ENCODE results near the gene MOB3B. TPM values are rescaled to one million over a fixed set of nuclear protein-coding genes. Genes with fewer than 3 reads are reported as not detected.

Gene MOB3B
- total RNA-seq: 0.09 and 0.16 TPM in 2 replicates

GRCh38 chr9:27529316-27530278 is at the start of gene MOB3B:
MOB3B (minus strand) TSS chr9:27529814; CDS start chr9:27455550, 74,264 bp downstream.

DNA sequence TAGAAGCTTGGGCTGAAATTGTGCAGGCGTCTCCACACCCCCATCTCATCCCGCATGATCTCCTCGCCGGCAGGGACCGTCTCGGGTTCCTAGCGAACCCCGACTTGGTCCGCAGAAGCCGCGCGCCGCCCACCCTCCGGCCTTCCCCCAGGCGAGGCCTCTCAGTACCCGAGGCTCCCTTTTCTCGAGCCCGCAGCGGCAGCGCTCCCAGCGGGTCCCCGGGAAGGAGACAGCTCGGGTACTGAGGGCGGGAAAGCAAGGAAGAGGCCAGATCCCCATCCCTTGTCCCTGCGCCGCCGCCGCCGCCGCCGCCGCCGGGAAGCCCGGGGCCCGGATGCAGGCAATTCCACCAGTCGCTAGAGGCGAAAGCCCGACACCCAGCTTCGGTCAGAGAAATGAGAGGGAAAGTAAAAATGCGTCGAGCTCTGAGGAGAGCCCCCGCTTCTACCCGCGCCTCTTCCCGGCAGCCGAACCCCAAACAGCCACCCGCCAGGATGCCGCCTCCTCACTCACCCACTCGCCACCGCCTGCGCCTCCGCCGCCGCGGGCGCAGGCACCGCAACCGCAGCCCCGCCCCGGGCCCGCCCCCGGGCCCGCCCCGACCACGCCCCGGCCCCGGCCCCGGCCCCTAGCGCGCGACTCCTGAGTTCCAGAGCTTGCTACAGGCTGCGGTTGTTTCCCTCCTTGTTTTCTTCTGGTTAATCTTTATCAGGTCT is 43.5 kb upstream of the MOB3B start, which contains the start of gene C9orf72:
TSS of gene C9orf72 (minus strand) at position 564 of the 716 bp plus-strand sequence. CDS start 6,361 bp downstream, outside the sequence.

DNA sequence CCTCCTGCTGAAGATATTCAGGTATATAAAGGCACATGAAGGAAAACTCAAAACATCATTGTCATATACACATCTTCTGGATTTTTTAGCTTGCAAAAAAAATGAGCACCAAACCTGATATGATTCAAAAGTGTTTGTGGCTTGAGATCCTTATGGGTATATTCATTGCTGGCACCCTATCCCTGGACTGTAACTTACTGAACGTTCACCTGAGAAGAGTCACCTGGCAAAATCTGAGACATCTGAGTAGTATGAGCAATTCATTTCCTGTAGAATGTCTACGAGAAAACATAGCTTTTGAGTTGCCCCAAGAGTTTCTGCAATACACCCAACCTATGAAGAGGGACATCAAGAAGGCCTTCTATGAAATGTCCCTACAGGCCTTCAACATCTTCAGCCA is 5.4 kb downstream of the MOB3B start, which contains the start of gene IFNK:
TSS of gene IFNK (plus strand) at position 55 of the 400 bp plus-strand sequence. CDS start at position 102, 47 bp downstream.

GRCh38 chr9:27297050-27297449 is 232.6 kb downstream of the MOB3B start, which contains the start of gene EQTN:
EQTN (minus strand) TSS chr9:27297150; CDS start chr9:27297055, 95 bp downstream.

Other genes starting within 250 kb of the MOB3B start
- not detected in 2 replicates for gene EQTN, start 232.7 kb downstream of the MOB3B start, total RNA-seq
- gene IFNK, start 5.5 kb downstream of the MOB3B start, total RNA-seq: not detected in 2 replicates
- gene C9orf72, start 43.7 kb upstream of the MOB3B start, total RNA-seq: 3.3 and 4.7 TPM in 2 replicates